Activated CD4-positive, alpha-beta memory T cell treated with anti-CD3 and anti-CD28 coated beads for 36 hours (primary cell): ENCODE data around the gene FBXL19. TPM values are rescaled to one million over a fixed set of nuclear protein-coding genes. Genes with fewer than 3 reads are reported as not detected.

ENCODE experiments used
- CTCF ChIA-PET: fragments of 350-600 bp; sonication (Branson Sonifier 250); formaldehyde crosslinking; loops from one replicate; lab custom pipeline; 2021; ENCODE audit warnings: antibody characterized with exemption, inconsistent platforms; lab: Charles Lee
- POLR2A ChIA-PET: fragments of 350-600 bp; sonication (Branson Sonifier 250); formaldehyde crosslinking; loops from one replicate; lab custom pipeline; 2021; ENCODE audit warnings: antibody characterized with exemption; lab: Charles Lee
- DNase-seq: peaks from one replicate; pipeline ENCODE4 v3.0.0-alpha.2; 2020
- H3K27ac Mint-ChIP-seq: one replicate; pipeline ENCODE4 v1.8.0; 2021; ENCODE audit warnings: mixed read lengths
- H3K27me3 Mint-ChIP-seq: one replicate; pipeline ENCODE4 v1.8.0; 2021; ENCODE audit warnings: mixed read lengths
- H3K36me3 Mint-ChIP-seq: one replicate; pipeline ENCODE4 v1.8.0; 2021; ENCODE audit warnings: mixed read lengths
- H3K4me1 Mint-ChIP-seq: one replicate; pipeline ENCODE4 v1.8.0; 2021; ENCODE audit warnings: low read depth, mixed read lengths
- H3K4me3 Mint-ChIP-seq: one replicate; pipeline ENCODE4 v1.8.0; 2021; ENCODE audit warnings: mild to moderate bottlenecking, mixed read lengths
- H3K9me3 Mint-ChIP-seq: one replicate; pipeline ENCODE4 v1.8.0; 2021; ENCODE audit warnings: mixed read lengths
- intact Hi-C: fragments of 100-400 bp; cut with micrococcal nuclease; formaldehyde crosslinking; loops from one replicate; pipeline ENCODE4 v1.15.1; 2023
- total RNA-seq, 2 experiments: library from RNA; stranded (reverse); gene quantifications; one replicate each; pipeline ENCODE4 v1.2.3, GENCODE V29; 2021

FBXL19 gene
- 10 to 100 TPM; 21.0 to 22.2 TPM for total RNA-seq

- intact Hi-C loops, result loop anchor here (2.0 to 10.0 kb wide), 5 partner anchors 19 to 945 kb away; partner anchors contain the start of genes MYL11, PHKG2, PRR14 and TBC1D10B
- Mint-ChIP-seq H3K27me3 (no peaks in the 10 kb centered on the region), H3K4me3 (peak within 1 kb of the TSS; percentile 99), H3K36me3 (peaks cover 3% of the 10 kb centered on the region), H3K4me1 (peaks cover 10% of the 10 kb centered on the region), H3K27ac (peak within 1 kb of the TSS; percentile 100), H3K9me3 (no peaks in the 10 kb centered on the region)
- CTCF ChIA-PET, result no interaction called here
- no peak for DNase-seq
- POLR2A ChIA-PET, result no interaction called here
Measured at GRCh38 chr16:30923554-30924075, at the start of gene FBXL19. Gene FBXL19, plus strand, starts transcription at chr16:30923572. Its CDS starts 2,183 bp downstream, at chr16:30925755.

GRCh38 chr16:30874244-30874820 lies 49.0 kb upstream of the FBXL19 start:
- H3K36me3 Mint-ChIP-seq, result peaks cover 18% of the 10 kb centered on the region
- intact Hi-C loops, result loop anchor here (2.0 to 10.0 kb wide), 3 partner anchors 28 to 220 kb away; partner anchors contain the start of genes FBRS and PRR14
- no peak for DNase-seq
- H3K9me3 Mint-ChIP-seq, result no peaks in the 10 kb centered on the region
- H3K4me1 Mint-ChIP-seq, result peaks cover 34% of the 10 kb centered on the region
- H3K27me3 Mint-ChIP-seq, result no peaks in the 10 kb centered on the region
- peak overlapping the region; percentile 96 for H3K4me3 Mint-ChIP-seq
- ChIA-PET POLR2A (interaction anchor here (0.7 to 3.0 kb wide), 6 partner anchors 18 to 99 kb away, joined by 3 to 14 read pairs (median 5); partner anchors contain the start of gene CTF1), CTCF (interaction anchor here (0.8 to 4.9 kb wide), 5 partner anchors 22 to 69 kb away, joined by 3 to 33 read pairs (median 6); partner anchors contain the start of gene CTF1)
- H3K27ac Mint-ChIP-seq, result peak overlapping the region; percentile 90

GRCh38 chr16:30874821-30875717 lies 48.3 kb upstream of the FBXL19 start:
- CTCF ChIA-PET, result interaction anchor here (0.8 to 4.9 kb wide), 5 partner anchors 21 to 70 kb away, joined by 3 to 33 read pairs (median 6); partner anchors contain the start of gene CTF1
- peak overlapping the region; percentile 96 for H3K4me3 Mint-ChIP-seq
- peak overlapping the region; percentile 90 for H3K27ac Mint-ChIP-seq
- H3K4me1 Mint-ChIP-seq, result peaks cover 34% of the 10 kb centered on the region
- H3K9me3 Mint-ChIP-seq, result no peaks in the 10 kb centered on the region
- intact Hi-C loops, result loop anchor here (1.0 to 10.0 kb wide), 4 partner anchors 28 to 220 kb away; partner anchors contain the start of genes FBRS and PRR14
- H3K36me3 Mint-ChIP-seq, result peaks cover 18% of the 10 kb centered on the region
- POLR2A ChIA-PET, result interaction anchor here (0.7 to 3.0 kb wide), 6 partner anchors 17 to 100 kb away, joined by 3 to 14 read pairs (median 5); partner anchors contain the start of gene CTF1
- DNase-seq, result peak; percentile 93
- no peaks in the 10 kb centered on the region for H3K27me3 Mint-ChIP-seq

- H3K4me1 Mint-ChIP-seq, result peaks cover 34% of the 10 kb centered on the region
- DNase-seq, result peak; percentile 38
- H3K36me3 Mint-ChIP-seq, result peaks cover 18% of the 10 kb centered on the region
- ChIA-PET CTCF (interaction anchor here (1.5 to 4.9 kb wide), 4 partner anchors 25 to 77 kb away, joined by 3 to 33 read pairs (median 16); no protein-coding TSS in a partner anchor), POLR2A (interaction anchor here (0.7 to 2.5 kb wide), 2 partner anchors 25 to 31 kb away, joined by 5 to 13 read pairs; no protein-coding TSS in a partner anchor)
- H3K27ac Mint-ChIP-seq, result peak overlapping the region; percentile 90
- no peaks in the 10 kb centered on the region for H3K27me3 Mint-ChIP-seq
- H3K4me3 Mint-ChIP-seq, result peak overlapping the region; percentile 96
- no peaks in the 10 kb centered on the region for H3K9me3 Mint-ChIP-seq
- intact Hi-C loops, result loop anchor here (1.0 to 10.0 kb wide), 6 partner anchors 19 to 221 kb away; partner anchors contain the start of genes BCL7C, FBRS and PRR14
Measured at GRCh38 chr16:30875871-30876801, 47.2 kb upstream of the FBXL19 start.

GRCh38 chr16:30876867-30877266 lies 46.5 kb upstream of the FBXL19 start:
- Mint-ChIP-seq H3K4me3 (peak overlapping the region; percentile 96), H3K4me1 (peaks cover 34% of the 10 kb centered on the region), H3K36me3 (peaks cover 18% of the 10 kb centered on the region), H3K27me3 (no peaks in the 10 kb centered on the region), H3K9me3 (no peaks in the 10 kb centered on the region), H3K27ac (peak overlapping the region; percentile 90)
- ChIA-PET CTCF (interaction anchor here (1.5 to 4.9 kb wide), 3 partner anchors 24 to 77 kb away, joined by 4 to 33 read pairs (median 4); no protein-coding TSS in a partner anchor), POLR2A (interaction anchor here (0.8 kb wide), 1 partner anchor 244 kb away, joined by 4 read pairs; no protein-coding TSS in a partner anchor)
- no peak for DNase-seq
- intact Hi-C loops, result loop anchor here (1.0 to 10.0 kb wide), 3 partner anchors 18 to 222 kb away; partner anchors contain the start of genes BCL7C, FBRS and PRR14

GRCh38 chr16:30882429-30883310 lies 40.7 kb upstream of the FBXL19 start:
- ChIA-PET CTCF (interaction anchor here (0.6 to 1.0 kb wide), 2 partner anchors 32 to 38 kb away, joined by 3 read pairs; no protein-coding TSS in a partner anchor), POLR2A (no interaction called here)
- Mint-ChIP-seq H3K36me3 (peaks cover 20% of the 10 kb centered on the region), H3K27ac (peak overlapping the region; percentile 75), H3K4me3 (no peak overlapping the region), H3K9me3 (no peaks in the 10 kb centered on the region), H3K4me1 (peaks cover 24% of the 10 kb centered on the region), H3K27me3 (no peaks in the 10 kb centered on the region)
- intact Hi-C loops, result no loop called here
- no peak for DNase-seq

GRCh38 chr16:30884760-30885159 lies 38.6 kb upstream of the FBXL19 start:
- intact Hi-C loops, result no loop called here
- H3K36me3 Mint-ChIP-seq, result peaks cover 26% of the 10 kb centered on the region
- H3K27ac Mint-ChIP-seq, result peak overlapping the region; percentile 2
- DNase-seq, result no peak
- H3K4me3 Mint-ChIP-seq, result no peak overlapping the region
- H3K9me3 Mint-ChIP-seq, result no peaks in the 10 kb centered on the region
- ChIA-PET POLR2A (interaction anchor here (0.8 kb wide), 1 partner anchor 17 kb away, joined by 3 read pairs; no protein-coding TSS in a partner anchor), CTCF (interaction anchor here (1.1 to 1.2 kb wide), 2 partner anchors 17 to 255 kb away, joined by 3 to 5 read pairs; no protein-coding TSS in a partner anchor)
- H3K4me1 Mint-ChIP-seq, result peaks cover 21% of the 10 kb centered on the region
- H3K27me3 Mint-ChIP-seq, result no peaks in the 10 kb centered on the region

GRCh38 chr16:30885196-30885595 lies 38.2 kb upstream of the FBXL19 start:
- intact Hi-C loops, result no loop called here
- Mint-ChIP-seq H3K36me3 (peaks cover 27% of the 10 kb centered on the region), H3K27ac (peak overlapping the region; percentile 2), H3K9me3 (no peaks in the 10 kb centered on the region), H3K4me1 (peaks cover 21% of the 10 kb centered on the region), H3K4me3 (no peak overlapping the region), H3K27me3 (no peaks in the 10 kb centered on the region)
- CTCF ChIA-PET, result interaction anchor here (1.1 to 1.2 kb wide), 2 partner anchors 16 to 256 kb away, joined by 3 to 5 read pairs; no protein-coding TSS in a partner anchor
- no peak for DNase-seq
- POLR2A ChIA-PET, result no interaction called here

- Mint-ChIP-seq H3K27ac (no peak overlapping the region), H3K27me3 (no peaks in the 10 kb centered on the region), H3K9me3 (no peaks in the 10 kb centered on the region), H3K4me1 (peaks cover 21% of the 10 kb centered on the region), H3K36me3 (peaks cover 27% of the 10 kb centered on the region), H3K4me3 (no peak overlapping the region)
- intact Hi-C loops, result no loop called here
- ChIA-PET CTCF (interaction anchor here (2.0 kb wide), 1 partner anchor 16 kb away, joined by 7 read pairs; no protein-coding TSS in a partner anchor), POLR2A (no interaction called here)
- no peak for DNase-seq
Measured at GRCh38 chr16:30886145-30886544, 37.2 kb upstream of the FBXL19 start.
